ENCODE data around the gene FABP1.

DNA sequence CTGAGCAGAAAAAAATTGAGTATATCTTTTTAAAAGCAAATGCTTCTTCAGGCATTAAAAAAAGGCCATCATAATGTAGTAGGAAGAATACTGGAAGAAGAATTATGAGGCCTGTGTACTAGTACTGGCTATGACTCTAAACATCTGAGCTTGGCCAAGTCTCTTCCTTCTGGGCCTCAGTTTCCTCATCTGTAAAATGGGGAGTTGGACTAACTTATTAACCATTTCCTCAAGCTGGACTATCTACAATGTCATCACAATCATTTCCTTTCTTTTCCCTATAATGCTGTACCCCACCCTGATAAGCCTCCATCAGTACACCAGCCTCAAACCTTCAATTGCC is 29.3 kb downstream of the FABP1 start:
- TF ChIP-seq RAD21 (IDR thresholded peaks at IDR 0.05; ENCODE audit: low read length) (no peak), FOXM1 (IDR thresholded peaks at IDR 0.05; ENCODE audit: low read depth) (no peak), MEF2A (IDR thresholded peaks at IDR 0.05; ENCODE audit: borderline replicate concordance, low read depth) (no peak)
- TF ChIP-seq, protein P1, sequence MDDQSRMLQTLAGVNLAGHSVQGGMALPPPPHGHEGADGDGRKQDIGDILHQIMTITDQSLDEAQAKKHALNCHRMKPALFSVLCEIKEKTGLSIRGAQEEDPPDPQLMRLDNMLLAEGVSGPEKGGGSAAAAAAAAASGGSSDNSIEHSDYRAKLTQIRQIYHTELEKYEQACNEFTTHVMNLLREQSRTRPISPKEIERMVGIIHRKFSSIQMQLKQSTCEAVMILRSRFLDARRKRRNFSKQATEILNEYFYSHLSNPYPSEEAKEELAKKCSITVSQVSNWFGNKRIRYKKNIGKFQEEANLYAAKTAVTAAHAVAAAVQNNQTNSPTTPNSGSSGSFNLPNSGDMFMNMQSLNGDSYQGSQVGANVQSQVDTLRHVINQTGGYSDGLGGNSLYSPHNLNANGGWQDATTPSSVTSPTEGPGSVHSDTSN (IDR thresholded peaks at IDR 0.05), result no peak
- TF ChIP-seq, protein P2, sequence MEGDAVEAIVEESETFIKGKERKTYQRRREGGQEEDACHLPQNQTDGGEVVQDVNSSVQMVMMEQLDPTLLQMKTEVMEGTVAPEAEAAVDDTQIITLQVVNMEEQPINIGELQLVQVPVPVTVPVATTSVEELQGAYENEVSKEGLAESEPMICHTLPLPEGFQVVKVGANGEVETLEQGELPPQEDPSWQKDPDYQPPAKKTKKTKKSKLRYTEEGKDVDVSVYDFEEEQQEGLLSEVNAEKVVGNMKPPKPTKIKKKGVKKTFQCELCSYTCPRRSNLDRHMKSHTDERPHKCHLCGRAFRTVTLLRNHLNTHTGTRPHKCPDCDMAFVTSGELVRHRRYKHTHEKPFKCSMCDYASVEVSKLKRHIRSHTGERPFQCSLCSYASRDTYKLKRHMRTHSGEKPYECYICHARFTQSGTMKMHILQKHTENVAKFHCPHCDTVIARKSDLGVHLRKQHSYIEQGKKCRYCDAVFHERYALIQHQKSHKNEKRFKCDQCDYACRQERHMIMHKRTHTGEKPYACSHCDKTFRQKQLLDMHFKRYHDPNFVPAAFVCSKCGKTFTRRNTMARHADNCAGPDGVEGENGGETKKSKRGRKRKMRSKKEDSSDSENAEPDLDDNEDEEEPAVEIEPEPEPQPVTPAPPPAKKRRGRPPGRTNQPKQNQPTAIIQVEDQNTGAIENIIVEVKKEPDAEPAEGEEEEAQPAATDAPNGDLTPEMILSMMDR (IDR thresholded peaks at IDR 0.05), result no peak

All from SK-N-SH (cell line).